Nephron (organoid): ENCODE measurements around the gene MRNIP.

ENCODE experiments used
- H3K27ac Mint-ChIP-seq, 3 experiments: 2 replicates each; pipeline ENCODE4 v1.8.0; 2020; ENCODE audit warnings: mixed read lengths in 3 of 3, mild to moderate bottlenecking in 2 of 3, moderate library complexity in 1 of 3
- H3K27me3 Mint-ChIP-seq: 2 replicates; pipeline ENCODE4 v1.8.0; 2021; ENCODE audit warnings: low read depth, mild to moderate bottlenecking, moderate library complexity, mixed read lengths
- H3K36me3 Mint-ChIP-seq: 2 replicates; pipeline ENCODE4 v1.8.0; 2020; ENCODE audit warnings: low read depth, mixed read lengths
- H3K4me1 Mint-ChIP-seq: 2 replicates; pipeline ENCODE4 v1.8.0; 2020; ENCODE audit warnings: mixed read lengths
- H3K4me3 Mint-ChIP-seq, 3 experiments: 2 replicates each; pipeline ENCODE4 v1.8.0; 2020; ENCODE audit warnings: mild to moderate bottlenecking in 3 of 3, mixed read lengths in 3 of 3, moderate library complexity in 2 of 3
- H3K9me3 Mint-ChIP-seq: 2 replicates; pipeline ENCODE4 v1.8.0; 2020; ENCODE audit warnings: mixed read lengths
- CTCF ChIP-seq, 3 experiments: fragments of 200-600 bp; sonication (generic); IDR thresholded peaks; one replicate each; pipeline ENCODE4 v1.5.0; 2021; ENCODE audit warnings: antibody characterized with exemption in 3 of 3; ENCODE audit not compliant: unreplicated experiment in 3 of 3

MRNIP gene

GRCh38 chr5:179870952-179871351 lies 12.3 kb upstream of the MRNIP start:
- Mint-ChIP-seq H3K9me3 (no peaks in the 10 kb centered on the region), H3K4me3 (no peak overlapping the region), H3K4me1 (peaks cover 10% of the 10 kb centered on the region), H3K27me3 (no peaks in the 10 kb centered on the region), H3K27ac (peak overlapping the region; percentile 81 to 92 (median 83)), H3K36me3 (peaks cover 27% of the 10 kb centered on the region)
- no peak for TF ChIP-seq CTCF (IDR thresholded peaks at IDR 0.05; ENCODE audit: unreplicated experiment in 3 of 3)

GRCh38 chr5:179870403-179870903 lies 11.8 kb upstream of the MRNIP start:
- H3K36me3 Mint-ChIP-seq: peaks cover 26% of the 10 kb centered on the region
- peaks cover 10% of the 10 kb centered on the region for H3K4me1 Mint-ChIP-seq
- H3K9me3 Mint-ChIP-seq: no peaks in the 10 kb centered on the region
- TF ChIP-seq CTCF (IDR thresholded peaks at IDR 0.05; ENCODE audit: unreplicated experiment in 3 of 3): peak; percentile 30 to 56 (median 37)
- H3K4me3 Mint-ChIP-seq: no peak overlapping the region
- peak overlapping the region; percentile 81 to 92 (median 83) for H3K27ac Mint-ChIP-seq
- no peaks in the 10 kb centered on the region for H3K27me3 Mint-ChIP-seq

- peaks cover 10% of the 10 kb centered on the region for H3K4me1 Mint-ChIP-seq
- H3K9me3 Mint-ChIP-seq: no peaks in the 10 kb centered on the region
- H3K27ac Mint-ChIP-seq: no peak overlapping the region
- TF ChIP-seq CTCF (IDR thresholded peaks at IDR 0.05; ENCODE audit: unreplicated experiment in 3 of 3): no peak
- no peaks in the 10 kb centered on the region for H3K27me3 Mint-ChIP-seq
- no peak overlapping the region for H3K4me3 Mint-ChIP-seq
- peaks cover 25% of the 10 kb centered on the region for H3K36me3 Mint-ChIP-seq
These were observed 11.2 kb upstream of the MRNIP start for GRCh38 chr5:179869641-179870402.

- H3K4me3 Mint-ChIP-seq: no peak overlapping the region
- H3K27me3 Mint-ChIP-seq: no peaks in the 10 kb centered on the region
- no peak overlapping the region for H3K27ac Mint-ChIP-seq
- no peak for TF ChIP-seq CTCF (IDR thresholded peaks at IDR 0.05; ENCODE audit: unreplicated experiment in 3 of 3)
- peaks cover 27% of the 10 kb centered on the region for H3K36me3 Mint-ChIP-seq
- H3K4me1 Mint-ChIP-seq: peaks cover 10% of the 10 kb centered on the region
- no peaks in the 10 kb centered on the region for H3K9me3 Mint-ChIP-seq
These were observed 10.5 kb upstream of the MRNIP start for GRCh38 chr5:179869101-179869500.

GRCh38 chr5:179868541-179868940 lies 9.9 kb upstream of the MRNIP start:
- H3K9me3 Mint-ChIP-seq: no peaks in the 10 kb centered on the region
- no peak overlapping the region for H3K4me3 Mint-ChIP-seq
- no peaks in the 10 kb centered on the region for H3K27me3 Mint-ChIP-seq
- H3K4me1 Mint-ChIP-seq: peaks cover 10% of the 10 kb centered on the region
- TF ChIP-seq CTCF (IDR thresholded peaks at IDR 0.05; ENCODE audit: unreplicated experiment in 3 of 3): no peak
- H3K27ac Mint-ChIP-seq: no peak overlapping the region
- peaks cover 33% of the 10 kb centered on the region for H3K36me3 Mint-ChIP-seq

GRCh38 chr5:179867476-179867875 lies 8.9 kb upstream of the MRNIP start:
- no peaks in the 10 kb centered on the region for H3K27me3 Mint-ChIP-seq
- no peak for TF ChIP-seq CTCF (IDR thresholded peaks at IDR 0.05; ENCODE audit: unreplicated experiment in 3 of 3)

More at GRCh38 chr5:179867476-179867875, 8.9 kb upstream of the MRNIP start:
- H3K4me3 Mint-ChIP-seq: no peak overlapping the region
- peaks cover 10% of the 10 kb centered on the region for H3K4me1 Mint-ChIP-seq
- no peaks in the 10 kb centered on the region for H3K9me3 Mint-ChIP-seq
- H3K27ac Mint-ChIP-seq: peak overlapping the region in 2 of 3 experiments; percentile 51 to 74
- peaks cover 39% of the 10 kb centered on the region for H3K36me3 Mint-ChIP-seq
